Trophoblast cell (in vitro differentiated cells and primary cell): ENCODE results near the gene SYT15.

Experiments used
- DNase-seq, 2 donors: peaks; one replicate each; pipeline ENCODE4 v3.0.0-alpha.2; 2016
- H2AFZ ChIP-seq: 2 replicates; pipeline ENCODE4 v1.6.1; 2013; ENCODE audit warnings: low read length, moderate library complexity, mild to moderate bottlenecking; ENCODE audit not compliant: insufficient read depth, poor library complexity
- H2AK5ac ChIP-seq: 2 replicates; pipeline ENCODE4 v1.6.1; 2013; ENCODE audit warnings: mild to moderate bottlenecking, low read length
- H2BK120ac ChIP-seq: 2 replicates; pipeline ENCODE4 v1.6.1; 2013; ENCODE audit warnings: low read length, mild to moderate bottlenecking, moderate library complexity; ENCODE audit not compliant: insufficient read depth, poor library complexity
- H2BK12ac ChIP-seq: 2 replicates; pipeline ENCODE4 v1.6.1; 2013; ENCODE audit warnings: mild to moderate bottlenecking, low read length, moderate library complexity
- H2BK5ac ChIP-seq: 2 replicates; pipeline ENCODE4 v1.6.1; 2013; ENCODE audit warnings: low read length, low read depth, moderate library complexity, mild to moderate bottlenecking; ENCODE audit not compliant: poor library complexity
- H3K14ac ChIP-seq: 2 replicates; pipeline ENCODE4 v1.6.1; 2013; ENCODE audit warnings: mild to moderate bottlenecking, low read length
- H3K18ac ChIP-seq: 2 replicates; pipeline ENCODE4 v1.6.1; 2013; ENCODE audit warnings: mild to moderate bottlenecking, low read length
- H3K23ac ChIP-seq: 2 replicates; pipeline ENCODE4 v1.6.1; 2013; ENCODE audit warnings: low read length
- H3K27ac ChIP-seq: 2 replicates; pipeline ENCODE4 v1.5.1; 2013; ENCODE audit warnings: low read depth, mild to moderate bottlenecking, inconsistent platforms, low read length, moderate library complexity
- H3K27me3 ChIP-seq: 2 replicates; pipeline ENCODE4 v1.6.1; 2013; ENCODE audit warnings: inconsistent platforms, mild to moderate bottlenecking, low read length, moderate library complexity; ENCODE audit not compliant: insufficient read depth
- H3K36me3 ChIP-seq, 2 experiments: 1 replicate in 1 of 2; 2 replicates in 1 of 2; pipeline ENCODE4 v1.6.1; 2013; ENCODE audit warnings: low read length in 2 of 2, mild to moderate bottlenecking in 2 of 2, moderate library complexity in 1 of 2; ENCODE audit not compliant: insufficient read depth in 2 of 2, control insufficient read depth in 1 of 2
- H3K4ac ChIP-seq: 2 replicates; pipeline ENCODE4 v1.6.1; 2013; ENCODE audit warnings: low read depth, mild to moderate bottlenecking, low read length, moderate library complexity
- H3K4me1 ChIP-seq, 2 experiments: 1 replicate in 1 of 2; 2 replicates in 1 of 2; pipeline ENCODE4 v1.6.1; 2013; ENCODE audit warnings: low read length in 2 of 2, mild to moderate bottlenecking in 2 of 2, moderate library complexity in 1 of 2; ENCODE audit not compliant: insufficient read depth in 2 of 2, control insufficient read depth in 1 of 2
- H3K4me2 ChIP-seq: 2 replicates; pipeline ENCODE4 v1.6.1; 2013; ENCODE audit warnings: inconsistent platforms, mild to moderate bottlenecking, low read length, moderate library complexity
- H3K4me3 ChIP-seq: 2 replicates; pipeline ENCODE4 v1.5.1; 2013; ENCODE audit warnings: mild to moderate bottlenecking, low read depth, low read length, inconsistent platforms
- H3K79me1 ChIP-seq: one replicate; pipeline ENCODE4 v1.6.1; 2013; ENCODE audit warnings: low read length
- H3K79me2 ChIP-seq: 2 replicates; pipeline ENCODE4 v1.6.1; 2013; ENCODE audit warnings: low read length, mild to moderate bottlenecking; ENCODE audit not compliant: control insufficient read depth, insufficient read depth, poor library complexity
- H3K9ac ChIP-seq: 2 replicates; pipeline ENCODE4 v1.6.1; 2013; ENCODE audit warnings: mild to moderate bottlenecking, low read length
- H3K9me3 ChIP-seq: 2 replicates; pipeline ENCODE4 v1.6.1; 2013; ENCODE audit warnings: low read depth, mild to moderate bottlenecking, control low read depth, inconsistent platforms, low read length; ENCODE audit not compliant: insufficient read depth
- H4K12ac ChIP-seq: 2 replicates; pipeline ENCODE4 v1.6.1; 2013; ENCODE audit warnings: low read depth, mild to moderate bottlenecking, low read length, moderate library complexity
- H4K8ac ChIP-seq: 2 replicates; pipeline ENCODE4 v1.6.1; 2013; ENCODE audit warnings: low read depth, mild to moderate bottlenecking, low read length, moderate library complexity
- H4K91ac ChIP-seq: one replicate; pipeline ENCODE4 v1.6.1; 2013; ENCODE audit warnings: low read depth, mild to moderate bottlenecking, low read length, moderate library complexity
- WGBS: extraction: QIAGEN DNeasy Blood & Tissue Kit; methylation state at CpG from one replicate; pipeline ENCODE4 v1.1.7; 2013; ENCODE audit warnings: missing lambda C conversion rate; ENCODE audit not compliant: insufficient read length, insufficient coverage; ENCODE audit errors: extremely low coverage; 5-methylcytosine and 5-hydroxymethylcytosine counted together

The SYT15 gene

DNA sequence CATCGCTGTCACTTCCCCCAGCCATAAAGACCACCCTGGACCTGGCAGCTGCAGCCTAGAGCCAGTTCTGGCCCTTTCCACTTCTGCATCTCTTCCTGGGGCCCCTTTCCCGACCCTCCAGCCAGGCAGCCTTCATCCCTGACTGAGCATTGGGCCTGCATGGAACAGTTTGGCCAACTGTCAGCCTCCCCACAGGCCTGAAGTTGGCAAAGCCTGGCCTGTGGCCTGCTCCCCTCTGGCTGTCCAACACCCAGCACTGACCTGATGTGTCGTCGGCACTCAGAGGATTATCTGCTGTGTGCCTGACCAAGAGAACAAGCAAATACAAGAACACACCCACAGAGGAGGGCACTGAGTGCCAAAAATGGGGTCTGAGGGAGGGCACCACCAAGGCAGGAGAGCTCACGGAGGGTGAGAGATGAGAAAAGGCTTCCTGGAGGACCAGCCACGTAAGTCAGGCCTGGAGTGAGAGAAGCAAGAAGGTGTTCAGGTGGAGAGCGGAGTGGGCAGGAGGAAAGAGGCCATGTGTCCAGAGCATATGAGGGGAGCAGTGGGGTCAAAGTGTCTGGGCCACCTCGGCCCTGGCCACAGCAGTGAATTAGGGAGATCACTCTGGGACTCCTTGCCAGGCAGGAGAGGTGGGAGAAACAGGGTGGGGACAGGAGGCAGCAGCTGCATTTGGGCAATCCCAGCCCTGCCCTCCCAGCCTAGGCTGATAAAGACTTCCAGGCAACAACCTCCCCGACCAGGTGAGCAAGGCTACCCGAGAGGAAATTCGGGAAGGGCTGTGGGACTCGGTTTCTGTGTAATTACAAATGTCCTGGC lies 27.0 kb upstream of the SYT15 start:
- Histone ChIP-seq H3K18ac (no peak overlapping the region), H2AK5ac (no peak overlapping the region), H2BK120ac (no peak overlapping the region), H2BK12ac (no peak overlapping the region), H3K14ac (no peak overlapping the region), H3K4me3 (no peak overlapping the region), H3K4ac (no peak overlapping the region), H4K8ac (no peak overlapping the region), H3K9ac (no peak overlapping the region), H3K27me3 (peaks cover 18% of the 10 kb centered on the region), H3K79me2 (no peaks in the 10 kb centered on the region), H2AFZ (no peak overlapping the region), H3K9me3 (peaks cover 3% of the 10 kb centered on the region), H4K12ac (no peak overlapping the region), H3K4me1 (peaks cover 6 to 11% of the 10 kb centered on the region in 2 experiments), H3K27ac (no peak overlapping the region), H2BK5ac (no peak overlapping the region), H3K23ac (no peak overlapping the region), H3K4me2 (no peak overlapping the region), H3K36me3 (no peaks in the 10 kb centered on the region), H4K91ac (no peak overlapping the region), H3K79me1 (no peaks in the 10 kb centered on the region)
- no peak for DNase-seq
- no CpG with 5 or more reads among the region's 12 CpGs for WGBS

DNA sequence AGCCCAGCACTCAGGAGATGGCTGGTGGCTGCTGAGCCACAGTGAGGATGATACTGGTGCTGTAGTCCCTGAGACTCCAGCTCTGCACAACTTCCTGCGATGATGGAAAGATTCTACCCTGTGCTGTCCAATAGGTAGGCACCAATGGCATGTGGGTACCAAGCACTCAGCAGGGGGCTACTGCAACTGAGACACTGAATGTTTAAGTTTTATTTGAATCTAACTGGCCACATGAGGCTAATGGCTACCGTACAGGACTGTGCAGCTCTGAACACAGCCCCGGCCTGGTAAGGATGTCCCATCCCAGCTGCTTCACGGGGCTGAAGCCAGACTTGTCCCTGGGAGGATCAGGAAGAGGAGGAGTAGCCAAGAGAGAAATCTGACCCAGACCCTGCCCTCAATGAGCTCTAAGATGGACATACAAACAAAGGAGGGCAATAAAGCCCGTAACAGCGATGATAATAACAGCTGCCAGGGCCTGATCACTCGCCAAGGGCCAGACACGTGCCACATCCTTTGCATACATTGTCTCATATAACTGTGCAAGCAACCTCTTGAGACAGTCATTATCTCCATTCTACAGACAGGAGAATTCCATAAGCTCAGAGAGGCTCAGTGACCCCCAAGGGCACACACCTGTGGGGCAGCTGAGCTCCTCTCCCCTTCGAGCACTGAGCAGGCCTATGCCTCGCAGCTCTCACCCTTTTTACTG lies 26.2 kb upstream of the SYT15 start:
- Histone ChIP-seq H3K14ac (no peak overlapping the region), H2AFZ (no peak overlapping the region), H3K27me3 (peaks cover 26% of the 10 kb centered on the region), H3K79me2 (no peaks in the 10 kb centered on the region), H3K4ac (no peak overlapping the region), H3K4me3 (no peak overlapping the region), H3K18ac (no peak overlapping the region), H2AK5ac (no peak overlapping the region), H2BK12ac (no peak overlapping the region), H3K9ac (no peak overlapping the region), H3K23ac (no peak overlapping the region), H3K27ac (no peak overlapping the region), H2BK5ac (no peak overlapping the region), H4K12ac (no peak overlapping the region), H2BK120ac (no peak overlapping the region), H3K9me3 (peaks cover 7% of the 10 kb centered on the region), H3K79me1 (no peaks in the 10 kb centered on the region), H3K4me1 (peaks cover 6 to 11% of the 10 kb centered on the region in 2 experiments), H3K36me3 (no peaks in the 10 kb centered on the region), H4K91ac (no peak overlapping the region), H4K8ac (no peak overlapping the region), H3K4me2 (no peak overlapping the region)
- no peak for DNase-seq
- WGBS, result no CpG with 5 or more reads among the region's 10 CpGs

DNA sequence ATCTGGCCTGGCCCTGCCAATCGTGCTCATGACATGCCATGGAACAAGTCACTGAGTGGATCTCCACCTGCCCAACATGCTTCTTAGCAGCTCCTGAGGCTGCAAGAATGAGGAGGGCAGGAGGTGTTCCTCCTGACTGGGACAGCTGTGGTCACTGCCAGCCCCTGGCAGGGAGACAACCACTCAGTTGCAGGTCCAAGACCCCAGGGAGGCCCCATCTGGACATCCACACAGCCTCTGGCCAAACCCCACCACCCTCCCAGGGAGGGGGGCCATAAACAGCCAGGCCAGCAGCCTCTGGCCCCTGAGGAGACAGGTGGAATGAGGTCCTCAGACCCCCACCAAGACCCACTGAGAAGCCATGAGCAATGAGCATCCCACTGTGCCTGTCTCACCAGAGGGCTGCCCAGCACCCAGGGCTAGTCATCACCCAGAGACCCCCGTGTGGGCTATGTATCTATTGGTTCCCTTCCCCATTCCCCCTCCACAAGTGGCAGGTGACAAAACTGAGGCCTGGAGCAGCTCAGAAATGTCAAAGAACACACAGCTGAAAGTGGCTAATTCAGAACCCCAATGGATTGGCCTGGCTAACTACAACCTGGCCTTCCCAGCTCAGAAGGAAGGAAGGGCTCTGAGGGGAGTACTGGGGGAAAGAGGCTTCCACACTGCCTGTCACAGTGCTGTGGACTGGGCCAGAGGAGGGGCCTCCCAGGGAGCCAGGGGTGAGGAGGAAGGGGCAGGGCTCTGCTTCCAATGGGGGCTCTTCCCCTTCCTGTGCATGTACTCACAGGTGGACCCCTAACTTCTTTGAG lies 25.5 kb upstream of the SYT15 start:
- no peaks in the 10 kb centered on the region for H3K79me1 ChIP-seq
- H3K79me2 ChIP-seq, result no peaks in the 10 kb centered on the region
- H3K14ac ChIP-seq, result no peak overlapping the region
- H4K12ac ChIP-seq, result no peak overlapping the region
- H4K8ac ChIP-seq, result no peak overlapping the region
- no peak overlapping the region for H2BK120ac ChIP-seq
- H2BK12ac ChIP-seq, result no peak overlapping the region
- no peak overlapping the region for H2AK5ac ChIP-seq
- DNase-seq, result no peak
- no peak overlapping the region for H3K18ac ChIP-seq
- H2AFZ ChIP-seq, result no peak overlapping the region
- H3K4me3 ChIP-seq, result no peak overlapping the region
- H2BK5ac ChIP-seq, result no peak overlapping the region
- H3K4me2 ChIP-seq, result no peak overlapping the region
- peaks cover 6 to 11% of the 10 kb centered on the region in 2 experiments for H3K4me1 ChIP-seq
- H3K27ac ChIP-seq, result no peak overlapping the region
- H3K27me3 ChIP-seq, result peaks cover 33% of the 10 kb centered on the region
- H3K4ac ChIP-seq, result no peak overlapping the region
- no peak overlapping the region for H3K9ac ChIP-seq
- H3K23ac ChIP-seq, result no peak overlapping the region
- H4K91ac ChIP-seq, result no peak overlapping the region
- no peaks in the 10 kb centered on the region for H3K36me3 ChIP-seq
- WGBS, result no CpG with 5 or more reads among the region's 2 CpGs
- H3K9me3 ChIP-seq, result peaks cover 6% of the 10 kb centered on the region

- no peak overlapping the region for H3K4ac ChIP-seq
- no peak overlapping the region for H3K9ac ChIP-seq
- no peak overlapping the region for H3K18ac ChIP-seq
- no peak overlapping the region for H2AFZ ChIP-seq
- H4K8ac ChIP-seq, result no peak overlapping the region
- peaks cover 6% of the 10 kb centered on the region for H3K9me3 ChIP-seq
- no peak overlapping the region for H3K23ac ChIP-seq
- H3K4me2 ChIP-seq, result no peak overlapping the region
- no CpG with 5 or more reads among the region's 7 CpGs for WGBS
- H3K4me1 ChIP-seq, result peaks cover 6 to 11% of the 10 kb centered on the region in 2 experiments
- no peak overlapping the region for H3K27ac ChIP-seq
- no peak for DNase-seq
- no peak overlapping the region for H2BK5ac ChIP-seq
- H2BK120ac ChIP-seq, result no peak overlapping the region
- H3K4me3 ChIP-seq, result no peak overlapping the region
- H4K12ac ChIP-seq, result no peak overlapping the region
- peaks cover 37% of the 10 kb centered on the region for H3K27me3 ChIP-seq
- no peaks in the 10 kb centered on the region for H3K79me1 ChIP-seq
- H2AK5ac ChIP-seq, result no peak overlapping the region
- H4K91ac ChIP-seq, result no peak overlapping the region
- H3K14ac ChIP-seq, result no peak overlapping the region
- H3K36me3 ChIP-seq, result no peaks in the 10 kb centered on the region
- no peaks in the 10 kb centered on the region for H3K79me2 ChIP-seq
- H2BK12ac ChIP-seq, result no peak overlapping the region
Observed at GRCh38 chr10:46554166-46554781, 24.7 kb upstream of the SYT15 start.
